ENCODE data around the gene JADE2. TPM values are rescaled to one million over a fixed set of nuclear protein-coding genes. Genes with fewer than 3 reads are reported as not detected.

Gene JADE2
- total RNA-seq, 1 experiment from 2014 or later = 18.4 TPM

DNA sequence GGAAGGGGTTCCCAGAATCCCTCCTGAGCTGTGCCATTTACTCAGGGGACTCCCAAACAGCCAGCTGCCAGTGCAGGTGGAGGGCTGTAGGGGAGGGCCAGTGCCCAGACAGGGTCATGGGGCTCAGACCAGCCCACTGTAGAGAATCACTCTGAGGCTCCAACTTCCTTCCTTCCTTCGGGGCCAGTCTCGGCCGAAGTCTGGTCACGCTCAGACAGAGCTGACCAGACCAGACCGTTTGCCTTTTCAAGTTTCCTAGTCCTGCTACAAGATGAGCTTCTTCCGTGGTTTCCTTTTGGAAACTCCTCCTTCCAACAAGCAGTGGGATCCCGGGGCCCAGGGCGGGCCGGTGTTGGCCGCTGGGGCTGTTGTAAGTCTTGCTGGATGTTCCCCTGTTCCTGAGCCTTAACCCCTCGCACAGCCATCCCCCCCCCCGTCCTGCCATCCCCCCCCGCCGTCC is 54.6 kb downstream of the JADE2 start:
- CTCF ChIA-PET = interaction anchor here (0.5 kb wide), 1 partner anchor 83 kb away, joined by 3 read pairs; no protein-coding TSS in a partner anchor
- POLR2A ChIA-PET (ENCODE audit: low non-redundant PET) = no interaction called here
- DNase-seq (ENCODE audit: low spot score) = no peak
- Histone ChIP-seq H3K4me3 (ENCODE audit: low read depth, low read length, poor library complexity, severe bottlenecking) (no peak overlapping the region), H3K9me3 (ENCODE audit: low read depth, low read length, poor library complexity, severe bottlenecking) (no peaks in the 10 kb centered on the region), H3K27me3 (replicated peaks; ENCODE audit: insufficient read depth, low read depth, low read length, poor library complexity) (no peaks in the 10 kb centered on the region), H3K4me1 (ENCODE audit: insufficient read depth, low read length, poor library complexity, severe bottlenecking) (no peaks in the 10 kb centered on the region), H3K36me3 (ENCODE audit: insufficient read depth, low read length, poor library complexity, severe bottlenecking) (no peaks in the 10 kb centered on the region), H3K27ac (ENCODE audit: low read depth, low read length, poor library complexity, severe bottlenecking) (no peak overlapping the region)
- intact Hi-C loops (cut with micrococcal nuclease; ENCODE audit: unreplicated experiment) = loop anchor here (5.0 kb wide), 1 partner anchor 398 kb away; no protein-coding TSS in a partner anchor
- BruUV-seq (replicated peaks) = no TSS peak
- no peak for TF ChIP-seq EZH2 (IDR thresholded peaks at IDR 0.05; ENCODE audit: borderline replicate concordance, low read depth, low read length, poor library complexity, severe bottlenecking)
- TF ChIP-seq, protein P1, sequence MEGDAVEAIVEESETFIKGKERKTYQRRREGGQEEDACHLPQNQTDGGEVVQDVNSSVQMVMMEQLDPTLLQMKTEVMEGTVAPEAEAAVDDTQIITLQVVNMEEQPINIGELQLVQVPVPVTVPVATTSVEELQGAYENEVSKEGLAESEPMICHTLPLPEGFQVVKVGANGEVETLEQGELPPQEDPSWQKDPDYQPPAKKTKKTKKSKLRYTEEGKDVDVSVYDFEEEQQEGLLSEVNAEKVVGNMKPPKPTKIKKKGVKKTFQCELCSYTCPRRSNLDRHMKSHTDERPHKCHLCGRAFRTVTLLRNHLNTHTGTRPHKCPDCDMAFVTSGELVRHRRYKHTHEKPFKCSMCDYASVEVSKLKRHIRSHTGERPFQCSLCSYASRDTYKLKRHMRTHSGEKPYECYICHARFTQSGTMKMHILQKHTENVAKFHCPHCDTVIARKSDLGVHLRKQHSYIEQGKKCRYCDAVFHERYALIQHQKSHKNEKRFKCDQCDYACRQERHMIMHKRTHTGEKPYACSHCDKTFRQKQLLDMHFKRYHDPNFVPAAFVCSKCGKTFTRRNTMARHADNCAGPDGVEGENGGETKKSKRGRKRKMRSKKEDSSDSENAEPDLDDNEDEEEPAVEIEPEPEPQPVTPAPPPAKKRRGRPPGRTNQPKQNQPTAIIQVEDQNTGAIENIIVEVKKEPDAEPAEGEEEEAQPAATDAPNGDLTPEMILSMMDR (conservative IDR thresholded peaks at IDR 0.05; ENCODE audit: low read depth, low read length) = no peak

- no peak for TF ChIP-seq EZH2 (IDR thresholded peaks at IDR 0.05; ENCODE audit: borderline replicate concordance, low read depth, low read length, poor library complexity, severe bottlenecking)
- TF ChIP-seq, protein P1 (conservative IDR thresholded peaks at IDR 0.05; ENCODE audit: low read depth, low read length) = no peak
- Histone ChIP-seq H3K9me3 (ENCODE audit: low read depth, low read length, poor library complexity, severe bottlenecking) (no peaks in the 10 kb centered on the region), H3K4me1 (ENCODE audit: insufficient read depth, low read length, poor library complexity, severe bottlenecking) (no peaks in the 10 kb centered on the region), H3K36me3 (ENCODE audit: insufficient read depth, low read length, poor library complexity, severe bottlenecking) (no peaks in the 10 kb centered on the region), H3K27ac (ENCODE audit: low read depth, low read length, poor library complexity, severe bottlenecking) (no peak overlapping the region), H3K4me3 (ENCODE audit: low read depth, low read length, poor library complexity, severe bottlenecking) (no peak overlapping the region), H3K27me3 (replicated peaks; ENCODE audit: insufficient read depth, low read depth, low read length, poor library complexity) (no peaks in the 10 kb centered on the region)
- POLR2A ChIA-PET (ENCODE audit: low non-redundant PET) = no interaction called here
- intact Hi-C loops (cut with micrococcal nuclease; ENCODE audit: unreplicated experiment) = loop anchor here (5.0 kb wide), 1 partner anchor 399 kb away; no protein-coding TSS in a partner anchor
- DNase-seq (ENCODE audit: low spot score) = no peak
- no TSS peak for BruUV-seq (replicated peaks)
- CTCF ChIA-PET = interaction anchor here (0.6 kb wide), 1 partner anchor 195 kb away, joined by 6 read pairs; no protein-coding TSS in a partner anchor
These were observed 55.9 kb downstream of the JADE2 start for GRCh38 chr5:134581241-134581981.

- ChIA-PET CTCF (no interaction called here), POLR2A (ENCODE audit: low non-redundant PET) (no interaction called here)
- BruUV-seq (replicated peaks) = no TSS peak
- H3K4me1 ChIP-seq (ENCODE audit: insufficient read depth, low read length, poor library complexity, severe bottlenecking) = no peaks in the 10 kb centered on the region
- H3K4me3 ChIP-seq (ENCODE audit: low read depth, low read length, poor library complexity, severe bottlenecking) = no peak overlapping the region
- no peaks in the 10 kb centered on the region for H3K9me3 ChIP-seq (ENCODE audit: low read depth, low read length, poor library complexity, severe bottlenecking)
- TF ChIP-seq, protein P1 (conservative IDR thresholded peaks at IDR 0.05; ENCODE audit: low read depth, low read length) = no peak
- no peak for TF ChIP-seq EZH2 (IDR thresholded peaks at IDR 0.05; ENCODE audit: borderline replicate concordance, low read depth, low read length, poor library complexity, severe bottlenecking)
- no peaks in the 10 kb centered on the region for H3K27me3 ChIP-seq (replicated peaks; ENCODE audit: insufficient read depth, low read depth, low read length, poor library complexity)
- H3K27ac ChIP-seq (ENCODE audit: low read depth, low read length, poor library complexity, severe bottlenecking) = no peak overlapping the region
- no peak for DNase-seq (ENCODE audit: low spot score)
- intact Hi-C loops (cut with micrococcal nuclease; ENCODE audit: unreplicated experiment) = loop anchor here (5.0 kb wide), 1 partner anchor 400 kb away; no protein-coding TSS in a partner anchor
- no peaks in the 10 kb centered on the region for H3K36me3 ChIP-seq (ENCODE audit: insufficient read depth, low read length, poor library complexity, severe bottlenecking)
These were observed 56.8 kb downstream of the JADE2 start for GRCh38 chr5:134582281-134582680.

Measured in A673 (cell line).